CD4-positive, alpha-beta T cell (primary cell): Measurements from ENCODE around the gene RAD51B. TPM values are rescaled to one million over a fixed set of nuclear protein-coding genes. Genes with fewer than 3 reads are reported as not detected.

ENCODE experiments used
- ATAC-seq: fragments of 200-7000 bp; cut with Tn5 transposase; one replicate; pipeline ENCODE4 v1.10.0; 2022; ENCODE audit warnings: mild to moderate bottlenecking; ENCODE audit not compliant: poor library complexity
- CTCF ChIA-PET: fragments of 350-600 bp; sonication (Branson Sonifier 250); formaldehyde crosslinking; loops from one replicate; lab custom pipeline; 2021; ENCODE audit warnings: antibody characterized with exemption, inconsistent platforms; lab: Charles Lee
- POLR2A ChIA-PET: fragments of 350-600 bp; sonication (Branson Sonifier 250); formaldehyde crosslinking; loops from one replicate; lab custom pipeline; 2021; ENCODE audit warnings: antibody characterized with exemption, inconsistent platforms; lab: Charles Lee
- DNase-seq, 14 experiments: peaks; one replicate each; pipeline ENCODE4 v3.0.0-alpha.2; 2013 to 2020; ENCODE audit warnings: mixed read lengths in 2 of 14
- H3K27ac ChIP-seq, 2 donors: one replicate each; pipeline versions ENCODE4 v1.5.1 to v1.7.0; 2013; ENCODE audit warnings: low read length in 2 of 2, low read depth in 1 of 2, mild to moderate bottlenecking in 1 of 2
- H3K27me3 ChIP-seq, 2 experiments: 1 replicate in 1 of 2; 2 replicates in 1 of 2; pipeline versions ENCODE4 v1.6.1 to v1.7.0; 2013; ENCODE audit warnings: low read length in 2 of 2, control low read depth in 1 of 2, mild to moderate bottlenecking in 1 of 2, moderate library complexity in 1 of 2; ENCODE audit not compliant: insufficient read depth in 2 of 2, control insufficient read depth in 1 of 2
- H3K36me3 ChIP-seq: one replicate; pipeline ENCODE4 v1.6.1; 2013; ENCODE audit warnings: low read length, control low read depth; ENCODE audit not compliant: insufficient read depth
- H3K4me1 ChIP-seq: one replicate; pipeline ENCODE4 v1.6.1; 2013; ENCODE audit warnings: low read length, control low read depth; ENCODE audit not compliant: insufficient read depth
- H3K4me3 ChIP-seq: one replicate; pipeline ENCODE4 v1.5.1; 2013; ENCODE audit warnings: mild to moderate bottlenecking, low read length, moderate library complexity
- H3K9me3 ChIP-seq, 2 experiments: 1 replicate in 1 of 2; 2 replicates in 1 of 2; pipeline versions ENCODE4 v1.6.1 to v1.7.0; 2013; ENCODE audit warnings: low read length in 2 of 2, mild to moderate bottlenecking in 2 of 2, control low read depth in 1 of 2, moderate library complexity in 1 of 2; ENCODE audit not compliant: control insufficient read depth in 1 of 2, insufficient read depth in 1 of 2
- H3K27ac Mint-ChIP-seq: one replicate; pipeline ENCODE4 v1.8.0; 2020; ENCODE audit warnings: mixed read lengths
- H3K27me3 Mint-ChIP-seq: one replicate; pipeline ENCODE4 v1.8.0; 2021; ENCODE audit warnings: mixed read lengths
- H3K36me3 Mint-ChIP-seq: one replicate; pipeline ENCODE4 v1.8.0; 2021; ENCODE audit warnings: low read depth, mixed read lengths
- H3K4me1 Mint-ChIP-seq: one replicate; pipeline ENCODE4 v1.8.0; 2021; ENCODE audit warnings: low read depth, mixed read lengths
- H3K4me3 Mint-ChIP-seq: one replicate; pipeline ENCODE4 v1.8.0; 2020; ENCODE audit warnings: mild to moderate bottlenecking, mixed read lengths
- H3K9me3 Mint-ChIP-seq: one replicate; pipeline ENCODE4 v1.8.0; 2020; ENCODE audit warnings: mixed read lengths
- CTCF ChIP-seq: fragments of 200-600 bp; IDR thresholded peaks from one replicate; pipeline ENCODE4 v1.8.0; 2022; ENCODE audit warnings: antibody characterized with exemption, mild to moderate bottlenecking
- intact Hi-C, 2 experiments: fragments of 100-400 bp; cut with DNase I in 1 of 2; cut with micrococcal nuclease in 1 of 2; formaldehyde crosslinking; loops; one replicate each; pipeline versions ENCODE4 v1.15.1 to v1.9.0; 2023 to 2025; cut with DNase I, micrococcal nuclease
- total RNA-seq, 174 experiments: library from RNA in 2 of 174; stranded (reverse) in 2 of 174; gene quantifications; one replicate each; pipeline ENCODE4 v1.2.3 and lab custom pipeline; 2021 to 2026

RAD51B gene
- total RNA-seq, 2 experiments from 2014 or later: 18.4 to 20.0 TPM

- no peak overlapping the region for H3K27ac Mint-ChIP-seq
- Histone ChIP-seq H3K36me3 (no peaks in the 10 kb centered on the region), H3K27ac (no peak overlapping the region), H3K9me3 (peaks cover 0 to 5% of the 10 kb centered on the region in 2 experiments), H3K4me1 (no peaks in the 10 kb centered on the region), H3K27me3 (no peaks in the 10 kb centered on the region), H3K4me3 (no peak overlapping the region)
- no peak overlapping the region for H3K4me3 Mint-ChIP-seq
- no peaks in the 10 kb centered on the region for H3K36me3 Mint-ChIP-seq
- CTCF ChIA-PET: no interaction called here
- no peak for TF ChIP-seq CTCF
- no peaks in the 10 kb centered on the region for H3K27me3 Mint-ChIP-seq
- ATAC-seq (no peak), DNase-seq (no peak)
- intact Hi-C loops: no loop called here
- POLR2A ChIA-PET: no interaction called here
- no peaks in the 10 kb centered on the region for H3K9me3 Mint-ChIP-seq
- peaks cover 23% of the 10 kb centered on the region for H3K4me1 Mint-ChIP-seq
These were observed 264.7 kb downstream of the RAD51B start for GRCh38 chr14:68084256-68084655.

GRCh38 chr14:68085742-68086141, 266.2 kb downstream of the RAD51B start:
- no peaks in the 10 kb centered on the region for H3K36me3 Mint-ChIP-seq
- intact Hi-C loops: no loop called here
- CTCF ChIA-PET: no interaction called here

GRCh38 chr14:68088451-68088854, 268.9 kb downstream of the RAD51B start:
- TF ChIP-seq CTCF: no peak
- Histone ChIP-seq H3K4me3 (no peak overlapping the region), H3K9me3 (peaks cover 0 to 5% of the 10 kb centered on the region in 2 experiments), H3K36me3 (no peaks in the 10 kb centered on the region), H3K4me1 (no peaks in the 10 kb centered on the region), H3K27ac (no peak overlapping the region), H3K27me3 (no peaks in the 10 kb centered on the region)
- Mint-ChIP-seq H3K27me3 (no peaks in the 10 kb centered on the region), H3K27ac (no peak overlapping the region), H3K4me1 (peaks cover 18% of the 10 kb centered on the region), H3K4me3 (no peak overlapping the region), H3K9me3 (no peaks in the 10 kb centered on the region), H3K36me3 (no peaks in the 10 kb centered on the region)
- ATAC-seq: no peak
- ChIA-PET CTCF (no interaction called here), POLR2A (no interaction called here)
- intact Hi-C loops: no loop called here
- DNase-seq: peak in 2 of 14 experiments; percentile 12

More at GRCh38 chr14:68085742-68086141, 266.2 kb downstream of the RAD51B start:
- H3K27me3 ChIP-seq: no peaks in the 10 kb centered on the region
- POLR2A ChIA-PET: no interaction called here
- H3K4me1 Mint-ChIP-seq: peaks cover 24% of the 10 kb centered on the region
- H3K4me3 ChIP-seq: no peak overlapping the region
- H3K27me3 Mint-ChIP-seq: no peaks in the 10 kb centered on the region
- DNase-seq (no peak), ATAC-seq (no peak)
- H3K9me3 ChIP-seq: peaks cover 0 to 5% of the 10 kb centered on the region in 2 experiments
- H3K4me1 ChIP-seq: no peaks in the 10 kb centered on the region
- no peak overlapping the region for H3K27ac ChIP-seq
- no peaks in the 10 kb centered on the region for H3K36me3 ChIP-seq
- H3K27ac Mint-ChIP-seq: no peak overlapping the region
- no peak for TF ChIP-seq CTCF
- H3K9me3 Mint-ChIP-seq: no peaks in the 10 kb centered on the region
- H3K4me3 Mint-ChIP-seq: no peak overlapping the region
